Keratinocyte (primary cell): ENCODE data around the gene ISG20L2.

Source experiments
- CTCF ChIP-seq, 3 experiments: IDR thresholded peaks in 1 of 3; conservative IDR thresholded peaks in 1 of 3; optimal IDR thresholded peaks in 1 of 3; 2 replicates in 2 of 3; 3 replicates in 1 of 3; pipeline versions ENCODE3 to v1.5.1; 2011; ENCODE audit warnings: low read length in 3 of 3, mild to moderate bottlenecking in 3 of 3, moderate library complexity in 2 of 3, control low read depth in 1 of 3, inconsistent platforms in 1 of 3; ENCODE audit not compliant: insufficient read depth in 2 of 3; ENCODE audit errors: extremely low read depth in 1 of 3
- EZH2 ChIP-seq: IDR thresholded peaks from one replicate; pipeline ENCODE4 v1.6.1; 2012; ENCODE audit warnings: inconsistent platforms, mild to moderate bottlenecking, low read length, moderate library complexity

DNA sequence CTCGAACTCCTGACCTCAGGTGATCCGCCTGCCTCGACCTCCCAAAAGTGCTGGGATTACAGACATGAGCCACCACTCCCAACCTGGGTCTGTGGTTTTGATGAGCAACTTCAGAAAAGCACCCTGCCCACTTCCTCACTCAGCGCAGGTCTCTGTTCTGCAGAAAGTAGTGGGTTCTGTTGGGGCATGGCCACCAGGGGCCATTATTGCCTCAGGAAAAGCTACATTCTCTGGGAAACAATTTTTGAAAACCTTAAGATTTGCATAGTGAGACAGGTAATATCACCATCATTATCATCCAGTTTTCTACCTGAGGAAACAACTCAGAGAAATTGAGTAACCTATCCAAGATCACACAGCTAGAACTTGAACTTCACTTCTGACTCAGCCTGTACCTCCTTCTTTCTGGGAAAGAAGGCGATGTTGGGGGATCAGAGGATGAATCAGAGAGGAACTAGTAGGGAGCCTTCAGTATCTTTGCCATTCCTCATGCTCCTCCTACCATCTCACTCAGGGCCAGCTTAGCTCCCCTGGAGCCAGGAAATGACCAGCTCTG, 44.3 kb downstream of the ISG20L2 start:
- TF ChIP-seq CTCF (optimal IDR thresholded peaks at IDR 0.05 in 1 of 3, IDR thresholded peaks at IDR 0.05 in 1 of 3, conservative IDR thresholded peaks at IDR 0.05 in 1 of 3; ENCODE audit: extremely low read depth in 1 of 3, insufficient read depth in 2 of 3, low read length in 3 of 3): peak; percentile 10 to 48 (median 40)
- no peak for TF ChIP-seq EZH2
